CD4-positive, alpha-beta memory T cell (primary cell): ENCODE data around the gene STAP2. TPM values are rescaled to one million over a fixed set of nuclear protein-coding genes. Genes with fewer than 3 reads are reported as not detected.
"Not testable (repeated sequence)": the region's sequence is repeated elsewhere in the genome, so short reads cannot be mapped to it uniquely, and the experiment has no call there.

Experiments used
- CTCF ChIA-PET: fragments of 350-600 bp; sonication (Branson Sonifier 250); formaldehyde crosslinking; loops from one replicate; lab custom pipeline; 2021; ENCODE audit warnings: inconsistent platforms; ENCODE audit not compliant: partially characterized antibody; lab: Charles Lee
- POLR2A ChIA-PET: fragments of 350-600 bp; sonication (Branson Sonifier 250); formaldehyde crosslinking; loops from one replicate; lab custom pipeline; 2021; ENCODE audit not compliant: partially characterized antibody; lab: Charles Lee
- DNase-seq, 5 donors: peaks; one replicate each; pipeline versions ENCODE4 v3.0.0 to v3.0.0-alpha.2; 2020 to 2022; ENCODE audit warnings: mixed read lengths in 1 of 5
- H3K27ac ChIP-seq: one replicate; pipeline ENCODE4 v1.7.0; 2013; ENCODE audit warnings: low read depth, low read length
- H3K27me3 ChIP-seq: 2 replicates; pipeline ENCODE4 v1.7.0; 2013; ENCODE audit warnings: mild to moderate bottlenecking, low read length, moderate library complexity; ENCODE audit not compliant: insufficient read depth
- H3K36me3 ChIP-seq: 2 replicates; pipeline ENCODE4 v1.7.0; 2013; ENCODE audit warnings: mild to moderate bottlenecking, low read length, moderate library complexity; ENCODE audit not compliant: insufficient read depth
- H3K4me1 ChIP-seq: 2 replicates; pipeline ENCODE4 v1.7.0; 2013; ENCODE audit warnings: mild to moderate bottlenecking, low read length, moderate library complexity; ENCODE audit not compliant: insufficient read depth
- H3K4me3 ChIP-seq, 2 donors: one replicate each; pipeline ENCODE4 v1.7.0; 2013; ENCODE audit warnings: low read length in 2 of 2, mild to moderate bottlenecking in 1 of 2
- H3K9me3 ChIP-seq, 2 donors: one replicate each; pipeline ENCODE4 v1.7.0; 2013; ENCODE audit warnings: low read length in 2 of 2, control low read depth in 1 of 2; ENCODE audit not compliant: control insufficient read depth in 1 of 2
- H3K27ac Mint-ChIP-seq, 7 donors: one replicate each; pipeline ENCODE4 v1.8.0; 2020 to 2021; ENCODE audit warnings: mixed read lengths in 7 of 7, mild to moderate bottlenecking in 6 of 7, inconsistent platforms in 3 of 7, moderate library complexity in 3 of 7
- H3K27me3 Mint-ChIP-seq, 2 donors: one replicate each; pipeline ENCODE4 v1.8.0; 2020 to 2021; ENCODE audit warnings: mixed read lengths in 2 of 2
- H3K36me3 Mint-ChIP-seq, 2 donors: one replicate each; pipeline ENCODE4 v1.8.0; 2020 to 2021; ENCODE audit warnings: mixed read lengths in 2 of 2, inconsistent platforms in 1 of 2, mild to moderate bottlenecking in 1 of 2
- H3K4me1 Mint-ChIP-seq, 4 donors: one replicate each; pipeline ENCODE4 v1.8.0; 2020 to 2021; ENCODE audit warnings: mixed read lengths in 4 of 4, mild to moderate bottlenecking in 1 of 4
- H3K4me3 Mint-ChIP-seq, 8 donors: one replicate each; pipeline ENCODE4 v1.8.0; 2020 to 2021; ENCODE audit warnings: mixed read lengths in 8 of 8, mild to moderate bottlenecking in 7 of 8, moderate library complexity in 6 of 8, inconsistent platforms in 3 of 8
- H3K9me3 Mint-ChIP-seq, 8 donors: one replicate each; pipeline ENCODE4 v1.8.0; 2020 to 2021; ENCODE audit warnings: mixed read lengths in 8 of 8, mild to moderate bottlenecking in 5 of 8, inconsistent platforms in 3 of 8, moderate library complexity in 1 of 8
- intact Hi-C: fragments of 100-400 bp; cut with micrococcal nuclease; formaldehyde crosslinking; loops from one replicate; pipeline ENCODE4 v1.15.1; 2023
- polyA plus RNA-seq, 2 donors: library from polyadenylated mRNA; unstranded; fragments of 300-500 nt; fragmentation: Illumina TruSeq; gene quantifications; one replicate each; pipeline ENCODE4 v1.2.3, GENCODE V29; 2021
- total RNA-seq, 2 experiments: library from RNA; stranded (reverse); gene quantifications; one replicate each; pipeline ENCODE4 v1.2.3, GENCODE V29; 2021

Gene STAP2
- total and polyA plus RNA-seq, 4 experiments from 2014 or later, result 0.86 to 2.6 (median 2.3) TPM

DNA sequence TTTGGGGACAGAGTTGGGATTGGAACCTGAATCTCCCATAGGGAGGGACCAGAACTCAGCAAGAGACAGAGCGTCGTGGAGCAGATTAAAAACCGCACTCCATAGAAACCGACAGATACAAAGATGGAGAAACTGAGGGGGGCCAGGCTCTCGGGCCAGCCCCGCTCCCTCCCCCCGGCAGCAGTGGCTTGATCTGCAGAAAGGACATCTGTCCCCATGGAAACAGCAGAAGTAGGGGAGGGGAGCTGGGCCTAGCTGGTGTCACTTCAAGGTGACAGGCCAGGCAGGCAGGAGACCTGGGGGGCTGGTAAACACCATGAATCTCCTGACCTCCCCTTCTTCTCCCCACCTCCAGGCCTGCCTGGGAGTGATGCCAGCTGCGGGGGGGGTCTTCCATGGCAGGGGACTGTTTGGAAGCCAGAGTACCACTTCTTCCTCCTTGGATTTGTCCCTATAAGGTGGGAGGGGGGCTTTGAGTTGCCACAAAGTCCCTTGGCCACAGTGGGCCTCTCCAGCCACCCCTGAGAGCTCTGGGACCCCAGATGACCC is 47.4 kb downstream of the STAP2 start:
- DNase-seq, result no peak
- Histone ChIP-seq H3K4me1 (no peaks in the 10 kb centered on the region), H3K27ac (no peak overlapping the region), H3K27me3 (no peaks in the 10 kb centered on the region), H3K9me3 (no peaks in the 10 kb centered on the region), H3K36me3 (no peaks in the 10 kb centered on the region), H3K4me3 (no peak overlapping the region)
- Mint-ChIP-seq H3K4me1 (no peaks in the 10 kb centered on the region), H3K9me3 (no peaks in the 10 kb centered on the region), H3K27me3 (peaks cover 0 to 2% of the 10 kb centered on the region in 2 donors), H3K27ac (no peak overlapping the region), H3K4me3 (no peak overlapping the region), H3K36me3 (no peaks in the 10 kb centered on the region)
- ChIA-PET CTCF (no interaction called here), POLR2A (no interaction called here)
- intact Hi-C loops, result no loop called here

DNA sequence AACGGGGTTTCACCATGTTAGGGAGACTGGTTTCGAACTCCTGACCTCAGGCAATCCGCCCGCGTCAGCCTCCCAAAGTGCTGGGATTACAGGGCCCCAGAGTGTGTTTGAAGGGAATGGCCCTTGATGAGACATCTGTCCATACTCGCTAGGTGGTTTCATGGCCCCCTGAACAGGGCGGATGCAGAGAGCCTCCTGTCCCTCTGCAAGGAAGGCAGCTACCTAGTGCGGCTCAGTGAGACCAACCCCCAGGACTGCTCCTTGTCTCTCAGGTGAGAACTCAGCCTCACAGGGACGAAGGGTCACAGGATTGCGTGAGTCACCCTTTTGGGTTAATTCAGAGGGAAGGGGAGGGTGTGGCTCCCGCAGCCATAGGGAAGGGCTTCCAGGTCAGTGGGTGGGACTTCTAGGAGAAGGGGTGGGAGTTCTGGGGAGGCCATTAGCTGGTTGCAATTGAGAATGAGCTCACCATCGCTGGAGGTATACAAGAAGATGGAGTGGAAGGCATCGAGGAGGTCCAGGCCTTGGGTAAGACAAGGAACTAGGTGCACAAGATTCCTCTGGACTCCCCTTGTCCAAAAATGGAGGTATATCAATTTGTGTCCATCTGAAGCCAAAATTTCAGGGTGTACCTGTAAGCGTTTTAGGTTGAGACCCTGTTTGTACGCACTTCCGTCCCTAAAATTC is 50.4 kb downstream of the STAP2 start:
- DNase-seq, result no peak
- Mint-ChIP-seq H3K36me3 (no peaks in the 10 kb centered on the region), H3K27ac (peak overlapping the region in 1 of 7 donors; percentile 8), H3K4me1 (no peaks in the 10 kb centered on the region), H3K9me3 (no peaks in the 10 kb centered on the region), H3K27me3 (peaks cover under 1 to 2% of the 10 kb centered on the region in 2 donors), H3K4me3 (no peak overlapping the region)
- ChIA-PET POLR2A (no interaction called here), CTCF (no interaction called here)
- H3K4me1 ChIP-seq, result no peaks in the 10 kb centered on the region
- no peaks in the 10 kb centered on the region for H3K36me3 ChIP-seq
- H3K9me3 ChIP-seq, result no peaks in the 10 kb centered on the region
- no peak overlapping the region for H3K4me3 ChIP-seq
- H3K27me3 ChIP-seq, result no peaks in the 10 kb centered on the region
- intact Hi-C loops, result no loop called here
- H3K27ac ChIP-seq, result no peak overlapping the region

DNA sequence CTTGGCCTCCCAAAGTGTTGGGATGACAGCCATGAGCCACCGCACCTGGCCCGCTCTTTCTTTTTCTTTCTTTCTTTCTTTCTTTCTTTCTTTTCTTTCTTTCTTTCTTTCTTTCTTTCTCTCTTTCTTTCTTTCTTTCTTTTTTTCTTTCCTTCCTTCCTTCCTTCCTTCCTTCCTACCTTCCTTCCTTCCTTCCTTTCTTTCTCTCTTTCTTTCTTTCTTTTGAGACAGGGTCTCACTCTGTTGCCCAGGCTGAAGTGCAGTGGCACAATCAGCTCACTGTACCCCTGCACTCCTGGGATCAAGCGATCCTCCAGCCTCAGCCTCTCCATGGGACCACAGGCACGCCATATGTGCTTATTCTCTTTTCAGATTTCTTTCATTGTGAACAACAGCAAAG is 52.5 kb downstream of the STAP2 start:
- H3K36me3 ChIP-seq, H3K9me3 ChIP-seq, H3K27me3 ChIP-seq, H3K9me3 Mint-ChIP-seq, DNase-seq, H3K36me3 Mint-ChIP-seq, H3K4me1 Mint-ChIP-seq, intact Hi-C loops, H3K27ac ChIP-seq, H3K4me3 Mint-ChIP-seq, H3K4me3 ChIP-seq, POLR2A ChIA-PET, H3K4me1 ChIP-seq, H3K27me3 Mint-ChIP-seq: not testable (repeated sequence)
- CTCF ChIA-PET, result interaction anchor here (0.6 kb wide), 1 partner anchor 38 kb away, joined by 3 read pairs; no protein-coding TSS in a partner anchor
- peak overlapping the region in 1 of 7 donors; percentile 13 for H3K27ac Mint-ChIP-seq

DNA sequence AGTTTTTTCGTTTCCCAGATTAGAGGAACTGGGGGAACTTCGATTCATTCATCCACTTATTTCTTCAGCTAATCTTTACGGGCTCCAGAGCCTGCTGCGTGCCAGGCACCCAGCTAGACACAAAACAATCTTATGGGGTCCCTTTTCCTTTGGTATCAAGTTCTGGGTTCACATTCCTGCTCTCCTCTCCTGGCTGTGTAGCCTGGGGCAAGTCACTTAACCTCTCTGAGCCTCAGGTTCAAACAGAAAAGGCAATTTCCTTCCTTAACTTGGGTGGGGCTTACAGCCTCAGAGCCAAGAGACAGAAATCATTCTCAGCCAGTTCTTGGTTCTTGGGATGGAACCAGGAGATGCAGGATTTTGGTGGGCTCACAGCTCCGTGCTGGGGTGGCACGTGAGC is 53.7 kb downstream of the STAP2 start:
- Histone ChIP-seq H3K4me3 (no peak overlapping the region), H3K27ac (no peak overlapping the region), H3K27me3 (peaks cover under 1% of the 10 kb centered on the region), H3K36me3 (no peaks in the 10 kb centered on the region), H3K9me3 (no peaks in the 10 kb centered on the region), H3K4me1 (no peaks in the 10 kb centered on the region)
- Mint-ChIP-seq H3K27ac (no peak overlapping the region), H3K4me1 (no peaks in the 10 kb centered on the region), H3K27me3 (peaks cover 10 to 16% of the 10 kb centered on the region in 2 donors), H3K4me3 (no peak overlapping the region), H3K9me3 (no peaks in the 10 kb centered on the region), H3K36me3 (no peaks in the 10 kb centered on the region)
- ChIA-PET CTCF (interaction anchor here (0.8 kb wide), 1 partner anchor 18 kb away, joined by 4 read pairs; no protein-coding TSS in a partner anchor), POLR2A (no interaction called here)
- intact Hi-C loops, result no loop called here
- no peak for DNase-seq

DNA sequence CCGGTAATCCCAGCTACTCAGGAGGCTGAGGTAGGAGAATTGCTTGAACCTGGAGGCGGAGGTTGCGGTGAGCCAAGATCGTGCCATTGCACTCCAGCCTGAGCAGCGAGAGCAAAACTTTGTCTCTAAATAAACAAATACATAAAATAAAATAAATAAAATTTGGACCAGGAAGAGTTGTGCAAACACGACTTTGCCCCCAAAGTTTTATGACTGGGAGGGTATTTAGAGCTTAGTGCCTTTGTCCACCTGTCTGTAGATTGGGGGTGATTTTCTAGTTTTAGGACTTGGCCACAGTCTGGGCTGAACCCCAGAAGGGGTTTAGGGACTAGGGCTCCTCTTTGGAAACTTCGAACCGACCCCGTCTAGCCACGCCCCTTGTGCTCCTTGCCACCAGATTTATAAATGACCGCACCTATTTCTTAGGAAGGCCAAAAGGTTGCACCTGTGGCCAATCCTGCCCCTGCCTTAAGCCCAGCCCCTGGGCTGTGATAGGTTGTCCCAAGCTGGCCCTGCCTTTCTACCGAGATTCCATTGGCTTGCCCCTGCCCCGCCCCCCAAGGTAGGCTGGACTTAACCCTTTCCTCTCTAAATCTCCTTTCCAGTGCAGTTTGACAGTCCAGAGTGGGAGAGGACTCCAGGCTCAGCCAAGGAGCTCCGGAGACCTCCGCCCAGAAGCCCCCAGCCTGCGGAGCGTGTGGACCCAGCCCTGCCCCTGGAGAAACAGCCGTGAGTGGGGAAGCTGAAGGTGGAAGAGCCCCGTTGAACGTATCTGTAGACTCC is 54.3 kb downstream of the STAP2 start:
- no peak overlapping the region for H3K4me3 ChIP-seq
- peaks cover 10 to 20% of the 10 kb centered on the region in 2 donors for H3K27me3 Mint-ChIP-seq
- peaks cover 3% of the 10 kb centered on the region for H3K27me3 ChIP-seq
- intact Hi-C loops, result no loop called here
- H3K4me1 Mint-ChIP-seq, result no peaks in the 10 kb centered on the region
- ChIA-PET POLR2A (no interaction called here), CTCF (interaction anchor here (0.8 kb wide), 1 partner anchor 18 kb away, joined by 4 read pairs; no protein-coding TSS in a partner anchor)
- H3K27ac Mint-ChIP-seq, result no peak overlapping the region
- H3K36me3 Mint-ChIP-seq, result no peaks in the 10 kb centered on the region
- H3K4me3 Mint-ChIP-seq, result no peak overlapping the region
- H3K4me1 ChIP-seq, result no peaks in the 10 kb centered on the region
- H3K9me3 ChIP-seq, result no peaks in the 10 kb centered on the region
- H3K9me3 Mint-ChIP-seq, result no peaks in the 10 kb centered on the region
- no peak overlapping the region for H3K27ac ChIP-seq
- no peak for DNase-seq
- no peaks in the 10 kb centered on the region for H3K36me3 ChIP-seq

DNA sequence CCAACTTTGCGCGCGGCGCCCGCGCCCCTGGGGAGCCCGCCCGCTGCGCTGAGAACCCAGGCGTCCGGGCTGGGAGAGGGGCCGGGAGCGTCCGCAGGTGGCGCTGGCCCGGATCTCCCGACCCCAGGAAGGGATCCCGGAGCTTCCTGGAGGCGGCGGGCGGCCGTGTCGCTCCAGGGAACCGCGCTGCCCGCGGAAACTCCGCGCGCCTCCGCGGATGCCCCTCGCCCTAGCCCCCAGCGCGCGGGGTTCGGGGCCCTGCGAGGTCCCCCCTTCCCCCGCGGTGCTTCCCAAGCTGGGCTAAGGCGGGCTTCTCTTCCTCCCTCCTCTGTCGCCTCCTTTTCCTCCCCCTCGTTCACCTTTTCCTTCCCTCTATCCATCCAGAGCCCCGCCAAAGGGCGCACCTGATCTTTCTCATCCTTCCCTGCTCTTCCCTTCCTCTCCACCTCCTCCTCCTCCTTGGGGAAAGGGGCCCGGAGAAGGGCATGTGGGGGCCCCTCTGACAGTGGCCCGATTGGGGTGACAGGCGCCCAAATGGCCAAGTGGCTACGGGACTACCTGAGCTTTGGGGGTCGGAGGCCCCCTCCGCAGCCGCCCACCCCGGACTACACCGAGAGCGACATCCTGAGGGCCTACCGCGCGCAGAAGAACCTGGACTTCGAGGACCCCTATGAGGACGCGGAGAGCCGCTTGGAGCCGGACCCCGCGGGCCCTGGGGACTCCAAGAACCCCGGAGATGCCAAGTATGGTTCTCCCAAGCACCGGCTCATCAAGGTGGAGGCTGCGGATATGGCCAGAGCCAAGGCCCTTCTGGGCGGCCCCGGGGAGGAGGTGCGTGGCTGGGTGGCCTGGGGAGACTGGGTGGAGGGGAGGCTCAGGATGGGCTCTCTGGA is 58.9 kb downstream of the STAP2 start:
- intact Hi-C loops, result no loop called here
- Histone ChIP-seq H3K36me3 (no peaks in the 10 kb centered on the region), H3K4me3 (no peak overlapping the region), H3K9me3 (no peaks in the 10 kb centered on the region), H3K4me1 (no peaks in the 10 kb centered on the region), H3K27me3 (peaks cover 3% of the 10 kb centered on the region), H3K27ac (no peak overlapping the region)
- Mint-ChIP-seq H3K36me3 (no peaks in the 10 kb centered on the region), H3K27ac (no peak overlapping the region), H3K4me3 (peak overlapping the region in 4 of 8 donors; percentile 16 to 31 (median 24)), H3K9me3 (no peaks in the 10 kb centered on the region), H3K27me3 (peaks cover 13 to 25% of the 10 kb centered on the region in 2 donors), H3K4me1 (no peaks in the 10 kb centered on the region)
- ChIA-PET CTCF (no interaction called here), POLR2A (no interaction called here)
- no peak for DNase-seq

DNA sequence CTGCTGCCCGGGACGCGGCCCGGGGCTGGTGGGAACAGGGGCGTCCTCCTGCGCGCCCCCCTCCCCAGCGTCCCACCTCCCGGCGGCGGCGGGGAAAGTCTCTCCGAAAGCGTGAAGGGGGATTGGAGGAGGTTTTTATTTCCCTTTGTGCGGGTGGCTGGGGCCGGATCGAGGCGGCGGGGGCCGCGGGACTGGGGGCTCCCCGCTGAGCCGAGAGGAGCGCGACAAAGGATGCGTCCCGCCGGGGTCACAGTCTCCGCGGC is 59.4 kb downstream of the STAP2 start:
- Histone ChIP-seq H3K9me3 (no peaks in the 10 kb centered on the region), H3K27me3 (peaks cover 3% of the 10 kb centered on the region), H3K4me1 (no peaks in the 10 kb centered on the region), H3K36me3 (no peaks in the 10 kb centered on the region), H3K27ac (no peak overlapping the region), H3K4me3 (no peak overlapping the region)
- Mint-ChIP-seq H3K4me3 (no peak overlapping the region), H3K4me1 (no peaks in the 10 kb centered on the region), H3K36me3 (no peaks in the 10 kb centered on the region), H3K9me3 (no peaks in the 10 kb centered on the region), H3K27ac (no peak overlapping the region), H3K27me3 (peaks cover 13 to 25% of the 10 kb centered on the region in 2 donors)
- POLR2A ChIA-PET, result no interaction called here
- CTCF ChIA-PET, result no interaction called here
- DNase-seq, result no peak
- intact Hi-C loops, result no loop called here
